ENCODE measurements around the gene KCNJ3.

The KCNJ3 gene

GRCh38 chr2:154698296-154698720, at the start of gene KCNJ3:
TSS of gene KCNJ3 (plus strand) at chr2:154698695. CDS start at chr2:154698776, 81 bp downstream.
- no peak for DNase-seq (ENCODE audit: low read depth in 2 of 2)

- no peak for DNase-seq (ENCODE audit: low read depth in 2 of 2)
Observed at GRCh38 chr2:154655499-154655898, 43.0 kb upstream of the KCNJ3 start.

- DNase-seq (ENCODE audit: low read depth in 2 of 2), result no peak
Observed at GRCh38 chr2:154658854-154659253, 39.6 kb upstream of the KCNJ3 start.

- no peak for DNase-seq (ENCODE audit: low read depth in 2 of 2)
Observed at GRCh38 chr2:154664248-154664647, 34.2 kb upstream of the KCNJ3 start.

GRCh38 chr2:154670083-154670482, 28.4 kb upstream of the KCNJ3 start:
- DNase-seq (ENCODE audit: low read depth in 2 of 2), result no peak

GRCh38 chr2:154673694-154674093, 24.8 kb upstream of the KCNJ3 start:
- no peak for DNase-seq (ENCODE audit: low read depth in 2 of 2)

- no peak for DNase-seq (ENCODE audit: low read depth in 2 of 2)
Observed at GRCh38 chr2:154677401-154677800, 21.1 kb upstream of the KCNJ3 start.

GRCh38 chr2:154681741-154682140, 16.8 kb upstream of the KCNJ3 start:
- DNase-seq (ENCODE audit: low read depth in 2 of 2), result no peak

- no peak for DNase-seq (ENCODE audit: low read depth in 2 of 2)
Observed at GRCh38 chr2:154686162-154686561, 12.3 kb upstream of the KCNJ3 start.

- DNase-seq (ENCODE audit: low read depth in 2 of 2), result no peak
Observed at GRCh38 chr2:154688373-154688772, 10.1 kb upstream of the KCNJ3 start.

- DNase-seq (ENCODE audit: low read depth in 2 of 2), result no peak
Observed at GRCh38 chr2:154689158-154689557, 9.3 kb upstream of the KCNJ3 start.

GRCh38 chr2:154692927-154693326, 5.6 kb upstream of the KCNJ3 start:
- DNase-seq (ENCODE audit: low read depth in 2 of 2), result no peak

GRCh38 chr2:154693741-154694340, 4.7 kb upstream of the KCNJ3 start:
- DNase-seq (ENCODE audit: low read depth in 2 of 2), result no peak

GRCh38 chr2:154694881-154695280, 3.6 kb upstream of the KCNJ3 start:
- no peak for DNase-seq (ENCODE audit: low read depth in 2 of 2)

GRCh38 chr2:154696369-154696768, 2.1 kb upstream of the KCNJ3 start:
- DNase-seq (ENCODE audit: low read depth in 2 of 2), result no peak

GRCh38 chr2:154696810-154697417, 1.6 kb upstream of the KCNJ3 start:
- no peak for DNase-seq (ENCODE audit: low read depth in 2 of 2)

GRCh38 chr2:154697418-154698252, 860 bp upstream of the KCNJ3 start:
- no peak for DNase-seq (ENCODE audit: low read depth in 2 of 2)

- DNase-seq (ENCODE audit: low read depth in 2 of 2), result no peak
Observed at GRCh38 chr2:154698721-154699574, 453 bp downstream of the KCNJ3 start.

GRCh38 chr2:154699575-154699930, 1.1 kb downstream of the KCNJ3 start:
- no peak for DNase-seq (ENCODE audit: low read depth in 2 of 2)

GRCh38 chr2:154700136-154700535, 1.6 kb downstream of the KCNJ3 start:
- DNase-seq (ENCODE audit: low read depth in 2 of 2), result no peak

- no peak for DNase-seq (ENCODE audit: low read depth in 2 of 2)
Observed at GRCh38 chr2:154704991-154705390, 6.5 kb downstream of the KCNJ3 start.

- DNase-seq (ENCODE audit: low read depth in 2 of 2), result no peak
Observed at GRCh38 chr2:154706660-154707059, 8.2 kb downstream of the KCNJ3 start.
